Stimulated activated CD8-positive, alpha-beta memory T cell treated with anti-CD3 and anti-CD28 coated beads, Interleukin-12 subunit alpha, Interleukin-12 subunit beta, amount 100 ng/mL, for 4 hours (primary cell): ENCODE measurements around the gene HDGFL3.
"Not testable (repeated sequence)": the region's sequence is repeated elsewhere in the genome, so short reads cannot be mapped to it uniquely, and the experiment has no call there.

Experiments used
- DNase-seq: peaks from one replicate; pipeline ENCODE4 v3.0.0-alpha.2; 2020; ENCODE audit warnings: low read depth

The HDGFL3 gene

GRCh38 chr15:83193721-83194120 lies 13.9 kb downstream of the HDGFL3 start:
- no peak for DNase-seq

- DNase-seq: no peak
Measured at GRCh38 chr15:83192742-83193141, 14.9 kb downstream of the HDGFL3 start.

GRCh38 chr15:83190450-83190849 lies 17.2 kb downstream of the HDGFL3 start:
- no peak for DNase-seq

GRCh38 chr15:83185561-83185960 lies 22.1 kb downstream of the HDGFL3 start:
- DNase-seq: no peak

- DNase-seq: no peak
Measured at GRCh38 chr15:83178869-83179325, 28.7 kb downstream of the HDGFL3 start.

- DNase-seq: no peak
Measured at GRCh38 chr15:83178390-83178789, 29.2 kb downstream of the HDGFL3 start.

- no peak for DNase-seq
Measured at GRCh38 chr15:83174891-83175290, 32.7 kb downstream of the HDGFL3 start.

GRCh38 chr15:83170474-83171165 lies 37.0 kb downstream of the HDGFL3 start:
- DNase-seq: no peak

GRCh38 chr15:83169576-83169975 lies 38.0 kb downstream of the HDGFL3 start:
- DNase-seq: not testable (repeated sequence)

GRCh38 chr15:83166830-83167229 lies 40.8 kb downstream of the HDGFL3 start:
- no peak for DNase-seq

- no peak for DNase-seq
Measured at GRCh38 chr15:83166218-83166617, 41.4 kb downstream of the HDGFL3 start.

GRCh38 chr15:83164771-83165404 lies 42.7 kb downstream of the HDGFL3 start:
- no peak for DNase-seq

GRCh38 chr15:83164111-83164770 lies 43.4 kb downstream of the HDGFL3 start:
- no peak for DNase-seq

- no peak for DNase-seq
Measured at GRCh38 chr15:83163032-83163431, 44.6 kb downstream of the HDGFL3 start.

- no peak for DNase-seq
Measured at GRCh38 chr15:83160741-83161140, 46.9 kb downstream of the HDGFL3 start.

GRCh38 chr15:83158393-83158792 lies 49.2 kb downstream of the HDGFL3 start:
- no peak for DNase-seq

GRCh38 chr15:83155942-83156341 lies 51.7 kb downstream of the HDGFL3 start:
- DNase-seq: no peak

GRCh38 chr15:83153288-83153687 lies 54.3 kb downstream of the HDGFL3 start:
- DNase-seq: no peak

- no peak for DNase-seq
Measured at GRCh38 chr15:83144771-83145170, 62.9 kb downstream of the HDGFL3 start.

GRCh38 chr15:83142151-83142550 lies 65.5 kb downstream of the HDGFL3 start:
- DNase-seq: not testable (repeated sequence)

- DNase-seq: no peak
Measured at GRCh38 chr15:83132861-83133523, 74.6 kb downstream of the HDGFL3 start.

GRCh38 chr15:83129791-83130190 lies 77.8 kb downstream of the HDGFL3 start:
- no peak for DNase-seq
